Pulmonary artery endothelial cell (primary cell): ENCODE results near the gene CDHR3. TPM values are rescaled to one million over a fixed set of nuclear protein-coding genes. Genes with fewer than 3 reads are reported as not detected.

ENCODE experiments used
- total RNA-seq: library from RNA; depleted of rRNA; stranded (reverse); fragments of >200 nt; gene quantifications from 2 replicates; pipeline ENCODE4 v1.2.3, GENCODE V29; 2014

Gene CDHR3
- total RNA-seq, 1 donor from 2014 or later = 1.4 TPM

Other genes starting within 250 kb of the CDHR3 start
- gene ATXN7L1, start 86.7 kb upstream of the CDHR3 start, total RNA-seq = 2.8 and 5.2 TPM in 2 replicates
- gene SYPL1, start 149.0 kb downstream of the CDHR3 start, total RNA-seq = 53.9 and 58.6 TPM in 2 replicates